AG04449 (cell line): Measurements from ENCODE around the gene GJC3.
"Not testable (repeated sequence)": the region's sequence is repeated elsewhere in the genome, so short reads cannot be mapped to it uniquely, and the experiment has no call there.

Source experiments
- CTCF ChIA-PET: fragments of 350-600 bp; formaldehyde crosslinking; extraction: SDS; loops from one replicate; lab custom pipeline; 2021; ENCODE audit warnings: antibody characterized with exemption; lab: Yijun Ruan, JAX
- POLR2A ChIA-PET: fragments of 400-600, 350-600 bp; formaldehyde crosslinking; extraction: SDS; loops from one replicate; lab custom pipeline; 2020; ENCODE audit warnings: antibody characterized with exemption, inconsistent platforms; lab: Yijun Ruan, JAX
- DNase-seq: peaks from one replicate; pipeline ENCODE4 v3.0.0-alpha.2; 2010; ENCODE audit warnings: low read depth, low spot score
- H3K4me3 ChIP-seq: 2 replicates; pipeline ENCODE4 v1.5.1; 2011; ENCODE audit warnings: low read depth, mild to moderate bottlenecking, control low read depth, low read length
- CTCF ChIP-seq: IDR thresholded peaks from one replicate; pipeline ENCODE4 v1.5.1; 2011; ENCODE audit warnings: mild to moderate bottlenecking, moderate library complexity, low read length, control low read depth, inconsistent platforms; ENCODE audit not compliant: insufficient read depth; ENCODE audit errors: missing control alignments

GJC3 gene

GRCh38 chr7:99969298-99969697, 39.9 kb upstream of the GJC3 start:
- POLR2A ChIA-PET, result no interaction called here
- CTCF ChIA-PET, result interaction anchor here (0.6 to 1.6 kb wide), 4 partner anchors 8 to 46 kb away, joined by 3 to 4 read pairs (median 4); no protein-coding TSS in a partner anchor
- no peak for TF ChIP-seq CTCF

GRCh38 chr7:99958564-99959227, 29.3 kb upstream of the GJC3 start:
- TF ChIP-seq CTCF, result no peak
- ChIA-PET CTCF (no interaction called here), POLR2A (no interaction called here)
- no peak overlapping the region for H3K4me3 ChIP-seq
- no peak for DNase-seq

More at GRCh38 chr7:99969298-99969697, 39.9 kb upstream of the GJC3 start:
- no peak for DNase-seq
- no peak overlapping the region for H3K4me3 ChIP-seq

GRCh38 chr7:99955247-99955646, 25.8 kb upstream of the GJC3 start:
- ChIA-PET POLR2A (no interaction called here), CTCF (interaction anchor here (0.9 to 1.5 kb wide), 3 partner anchors 25 to 83 kb away, joined by 3 to 4 read pairs (median 3); no protein-coding TSS in a partner anchor)
- DNase-seq, result no peak
- no peak overlapping the region for H3K4me3 ChIP-seq
- no peak for TF ChIP-seq CTCF

GRCh38 chr7:99954643-99955042, 25.2 kb upstream of the GJC3 start:
- H3K4me3 ChIP-seq, POLR2A ChIA-PET, DNase-seq: not testable (repeated sequence)
- CTCF ChIA-PET, result interaction anchor here (0.9 kb wide), 1 partner anchor 83 kb away, joined by 3 read pairs; no protein-coding TSS in a partner anchor

GRCh38 chr7:99953649-99954048, 24.2 kb upstream of the GJC3 start:
- ChIA-PET POLR2A (no interaction called here), CTCF (interaction anchor here (1.3 kb wide), 1 partner anchor 26 kb away, joined by 3 read pairs; no protein-coding TSS in a partner anchor)

GRCh38 chr7:99952649-99953048, 23.2 kb upstream of the GJC3 start:
- CTCF ChIA-PET, result interaction anchor here (1.1 to 1.3 kb wide), 2 partner anchors 26 to 27 kb away, joined by 3 to 5 read pairs; no protein-coding TSS in a partner anchor
- DNase-seq, H3K4me3 ChIP-seq, POLR2A ChIA-PET: not testable (repeated sequence)

More at GRCh38 chr7:99953649-99954048, 24.2 kb upstream of the GJC3 start:
- DNase-seq, result no peak
- H3K4me3 ChIP-seq, result no peak overlapping the region
- TF ChIP-seq CTCF, result no peak

- not testable (repeated sequence) for H3K4me3 ChIP-seq, DNase-seq
- CTCF ChIA-PET, result interaction anchor here (1.3 to 2.3 kb wide), 3 partner anchors 15 to 39 kb away, joined by 3 to 5 read pairs (median 4); partner anchors contain the start of gene GJC3
- POLR2A ChIA-PET, result interaction anchor here (0.5 kb wide), 1 partner anchor 14 kb away, joined by 3 read pairs; no protein-coding TSS in a partner anchor
Observed at GRCh38 chr7:99950819-99951218, 21.4 kb upstream of the GJC3 start.
